GM21529 (cell line): Measurements from ENCODE around the gene MSL1.

ENCODE experiments used
- ATAC-seq: cut with Tn5 transposase; IDR thresholded peaks from one replicate; pipeline ENCODE4 v1.9.1; 2021; ENCODE audit not compliant: unreplicated experiment

Gene MSL1

GRCh38 chr17:40090237-40091119 lies 31.3 kb upstream of the MSL1 start:
- no peak for ATAC-seq

DNA sequence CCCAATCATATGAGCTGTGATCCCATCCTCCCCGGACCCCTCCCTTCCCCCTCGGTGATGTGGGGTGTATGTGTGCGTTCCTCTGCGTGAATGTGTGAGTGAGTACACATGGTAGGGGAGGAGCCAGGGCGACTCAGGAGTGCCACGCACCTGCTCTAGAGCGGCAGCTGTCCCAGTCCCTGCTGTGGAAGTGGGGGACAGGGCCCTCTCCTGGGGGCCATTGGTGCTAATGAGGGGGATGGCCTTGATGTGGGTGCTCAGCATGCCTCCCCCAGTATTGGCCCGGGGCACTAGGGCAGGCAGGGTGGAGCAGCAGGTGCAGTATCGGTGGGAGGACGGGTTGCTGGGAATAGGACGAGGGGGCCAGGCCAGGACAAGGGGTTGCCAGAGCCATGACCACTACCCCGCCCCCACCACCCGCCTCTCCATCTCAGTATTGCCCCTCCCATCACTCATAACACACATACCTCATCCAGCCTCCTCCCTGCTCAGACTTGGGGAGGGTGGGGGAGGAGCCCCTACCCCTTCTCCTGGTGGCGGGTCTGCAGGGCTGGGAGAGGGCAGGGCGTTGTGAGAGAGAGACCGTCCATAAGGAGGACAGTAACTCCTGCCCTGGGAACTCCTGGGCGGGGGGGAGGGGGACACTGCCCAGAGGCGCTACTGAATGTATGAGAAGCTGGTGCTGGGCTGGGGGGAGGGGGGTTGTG lies 29.9 kb upstream of the MSL1 start:
- no peak for ATAC-seq

GRCh38 chr17:40092581-40092980 lies 29.2 kb upstream of the MSL1 start:
- no peak for ATAC-seq

DNA sequence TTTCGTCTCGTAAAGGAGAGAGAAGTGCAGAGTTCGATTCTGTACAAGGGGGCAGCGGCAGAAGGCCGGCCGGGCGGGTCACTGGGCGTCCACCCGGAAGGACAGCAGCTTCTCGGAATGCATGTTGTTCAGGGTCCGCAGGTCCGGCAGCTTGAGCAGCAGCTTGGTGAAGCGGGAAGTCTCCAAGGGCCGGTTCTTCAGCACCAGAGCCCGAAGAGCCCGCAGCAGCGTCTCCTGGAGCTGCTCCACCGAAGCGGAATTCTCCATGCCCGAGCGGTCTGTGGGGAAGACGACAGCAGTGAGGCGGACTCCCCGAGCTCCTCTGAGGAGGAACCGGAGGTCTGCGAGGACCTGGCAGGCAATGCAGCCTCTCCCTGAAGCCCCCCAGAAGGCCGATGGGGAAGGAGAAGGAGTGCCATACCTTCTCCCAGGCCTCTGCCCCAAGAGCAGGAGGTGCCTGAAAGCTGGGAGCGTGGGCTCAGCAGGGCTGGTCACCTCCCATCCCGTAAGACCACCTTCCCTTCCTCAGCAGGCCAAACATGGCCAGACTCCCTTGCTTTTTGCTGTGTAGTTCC lies 28.7 kb upstream of the MSL1 start:
- ATAC-seq: no peak

DNA sequence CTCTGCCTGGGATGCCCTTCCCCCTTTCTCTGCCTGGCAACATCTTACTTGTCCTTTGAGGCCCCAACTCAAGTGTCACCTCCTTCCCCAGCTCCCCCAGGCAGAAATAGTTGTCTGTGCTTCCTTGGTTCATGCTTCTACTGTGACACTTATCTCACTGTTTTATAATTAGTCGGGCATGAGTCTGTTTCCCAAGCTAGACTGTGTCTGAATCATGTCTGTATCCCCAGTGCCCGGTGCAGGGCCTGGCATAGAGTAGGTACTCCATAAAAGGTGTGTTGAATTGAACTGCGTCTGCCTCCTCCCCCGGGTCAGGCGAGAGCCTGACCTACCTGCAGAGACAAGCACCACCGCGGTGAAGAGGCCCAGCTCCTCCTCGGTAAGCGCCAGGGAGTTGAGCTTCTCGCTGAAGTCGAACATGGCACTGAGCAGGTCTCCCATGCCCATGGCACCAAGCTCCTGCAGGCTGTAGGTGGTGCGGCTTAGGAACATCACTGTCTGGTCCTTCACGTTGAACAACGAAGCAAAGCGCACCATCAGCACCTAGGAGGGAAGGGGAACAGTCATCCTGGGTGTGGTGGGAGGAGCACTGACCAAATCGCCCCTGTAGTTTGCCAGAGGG lies 28.1 kb upstream of the MSL1 start:
- ATAC-seq: no peak

- ATAC-seq: no peak
Measured at GRCh38 chr17:40094874-40095273, 26.9 kb upstream of the MSL1 start.

DNA sequence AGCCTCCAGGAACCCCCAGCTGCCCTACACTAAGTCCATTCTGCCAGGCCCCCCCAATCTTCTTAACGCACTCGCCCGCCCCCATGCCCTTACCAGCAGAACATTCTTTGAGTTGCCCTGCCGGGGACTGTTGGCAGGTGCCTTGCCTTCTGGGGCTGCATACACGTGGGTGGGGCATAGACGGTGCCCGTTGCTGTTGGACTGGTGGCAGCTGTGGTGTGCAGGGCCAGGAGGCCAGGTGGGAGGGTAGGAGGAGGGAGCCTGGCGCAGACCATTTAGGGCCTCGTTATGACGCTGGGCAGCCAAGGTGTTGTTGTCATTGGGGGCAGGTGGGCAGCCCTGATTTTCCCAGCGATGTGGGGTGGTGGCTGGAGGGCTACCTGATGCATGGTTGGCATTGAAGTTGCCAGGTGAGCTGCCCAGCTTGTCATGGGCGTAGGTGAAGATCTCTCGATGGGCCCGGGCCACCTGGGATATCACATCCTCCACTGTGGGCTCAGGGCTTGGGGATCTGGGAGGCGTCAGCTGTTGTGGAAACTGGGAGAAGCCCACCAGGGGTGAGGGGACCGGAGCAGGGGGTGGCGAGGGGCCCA lies 26.3 kb upstream of the MSL1 start:
- ATAC-seq: no peak

DNA sequence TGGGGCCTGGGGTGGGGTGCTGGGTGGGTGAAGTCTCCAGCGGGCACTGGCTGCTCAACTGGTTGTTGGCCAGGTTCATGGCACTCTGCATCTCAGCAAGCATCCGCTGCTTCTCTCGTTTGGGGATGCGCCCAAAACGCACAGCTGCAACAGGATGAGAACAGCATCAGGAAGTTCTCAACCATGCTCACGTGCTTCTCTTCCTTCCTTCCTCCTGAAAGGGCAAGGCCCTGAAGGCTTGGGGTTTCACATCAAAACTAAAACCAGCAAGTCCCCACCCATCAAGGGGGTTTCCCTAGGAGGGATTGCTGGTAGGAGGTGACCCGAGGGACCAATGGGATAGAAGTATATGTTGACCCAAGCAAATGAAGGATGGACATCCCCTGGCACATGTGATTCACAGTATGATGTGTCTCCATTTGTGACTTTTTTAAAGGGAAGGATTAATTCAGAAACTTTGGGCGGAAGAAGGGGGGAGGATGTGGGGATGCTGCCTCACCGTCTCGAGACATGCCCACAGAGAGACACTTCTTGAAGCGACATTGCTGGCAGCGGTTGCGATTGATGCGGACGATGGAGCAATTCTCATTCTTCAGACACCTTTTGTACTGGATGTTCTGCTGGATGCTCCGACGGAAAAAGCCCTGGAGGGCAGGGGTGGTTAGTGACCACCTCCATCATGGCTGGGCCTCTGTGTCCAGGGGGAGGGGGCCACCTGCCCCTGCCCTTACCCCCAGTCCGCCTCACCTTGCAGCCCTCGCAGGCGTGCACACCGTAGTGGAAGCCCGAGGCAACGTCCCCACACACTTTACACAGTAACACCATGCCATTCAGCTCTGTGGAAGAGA lies 25.6 kb upstream of the MSL1 start:
- peak; percentile 45 for ATAC-seq

GRCh38 chr17:40097087-40097486 lies 24.7 kb upstream of the MSL1 start:
- no peak for ATAC-seq

GRCh38 chr17:40097931-40098845 lies 23.6 kb upstream of the MSL1 start:
- ATAC-seq: no peak

GRCh38 chr17:40098846-40099618 lies 22.7 kb upstream of the MSL1 start:
- peak; percentile 60 for ATAC-seq

DNA sequence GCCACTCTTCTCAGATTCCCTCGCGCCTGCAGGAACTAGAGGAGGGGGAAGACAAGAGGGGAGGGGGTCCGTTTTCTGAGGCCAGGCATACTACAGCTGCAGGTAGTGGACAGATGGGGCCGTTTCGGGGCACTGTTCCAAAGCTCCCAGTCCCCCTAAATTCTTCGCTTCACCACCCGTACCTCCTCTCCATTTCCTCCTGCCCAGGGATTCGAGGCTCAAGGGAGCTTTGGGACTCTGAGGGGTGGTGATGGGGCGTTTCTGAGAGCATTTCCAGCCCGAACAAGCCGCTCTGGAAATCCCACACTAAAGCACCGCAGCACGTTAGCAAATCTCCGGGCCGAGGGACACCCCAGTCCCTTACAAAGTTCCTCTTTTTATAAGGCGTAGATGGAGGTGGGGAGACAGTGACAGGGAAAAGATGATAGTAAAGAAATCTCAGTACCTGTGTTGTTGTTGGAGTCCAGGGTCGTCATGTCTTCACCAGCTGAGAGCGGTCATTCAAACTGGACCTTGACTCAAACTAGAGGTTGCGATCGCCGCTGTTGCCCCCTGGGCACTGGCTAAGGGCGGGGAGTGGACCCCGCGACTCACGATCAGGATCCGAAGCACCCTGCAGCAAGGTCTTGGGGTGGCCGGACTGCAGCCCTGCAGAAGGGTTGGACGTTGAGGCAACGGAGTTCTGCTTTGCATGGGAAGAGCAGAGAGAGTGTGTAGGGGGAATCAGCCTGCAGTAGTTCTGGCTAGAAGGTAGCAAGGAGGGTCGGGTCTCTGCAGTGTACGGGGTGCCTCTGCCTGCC lies 22.0 kb upstream of the MSL1 start:
- ATAC-seq: no peak

- ATAC-seq: no peak
Measured at GRCh38 chr17:40100419-40100668, 21.4 kb upstream of the MSL1 start, which contains the start of gene NR1D1. Gene NR1D1 (minus strand): TSS chr17:40100589. CDS start chr17:40100094, 495 bp downstream.

DNA sequence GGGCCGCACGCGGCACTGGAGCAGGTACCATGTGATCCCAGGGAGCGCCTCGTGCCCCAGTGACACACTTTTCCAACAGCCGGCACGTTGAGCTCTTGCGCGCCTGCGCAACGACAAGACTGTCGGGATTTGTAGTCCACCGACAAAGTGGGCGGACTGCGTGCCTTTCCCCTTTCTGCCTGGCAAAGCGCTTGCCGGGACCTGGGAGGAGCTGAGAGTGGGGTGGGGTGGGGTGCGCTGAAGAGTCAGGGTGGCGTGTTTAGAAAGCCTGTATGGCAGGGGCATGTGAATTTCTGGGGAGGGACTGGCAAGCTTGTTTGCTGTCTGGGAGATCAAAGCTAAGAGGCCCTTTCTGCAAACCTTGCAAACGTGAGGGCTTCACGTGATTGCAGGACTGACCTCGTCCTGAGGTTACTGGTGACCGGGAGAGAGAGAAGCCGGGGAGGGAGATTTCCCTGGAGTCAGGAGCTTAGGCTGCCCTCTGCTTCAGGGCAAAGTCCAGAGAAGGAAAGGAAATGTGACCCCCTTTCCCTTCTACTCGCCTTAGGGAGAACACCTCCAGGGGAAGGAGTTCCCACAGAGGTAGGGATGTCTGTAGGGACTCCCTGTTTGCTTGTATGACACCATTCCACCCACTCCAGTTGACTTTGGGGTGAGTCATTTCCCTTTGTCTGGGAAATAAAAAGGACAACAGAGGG lies 21.0 kb upstream of the MSL1 start:
- ATAC-seq: peak; percentile 26

- ATAC-seq: no peak
Measured at GRCh38 chr17:40101367-40102210, 20.2 kb upstream of the MSL1 start.

DNA sequence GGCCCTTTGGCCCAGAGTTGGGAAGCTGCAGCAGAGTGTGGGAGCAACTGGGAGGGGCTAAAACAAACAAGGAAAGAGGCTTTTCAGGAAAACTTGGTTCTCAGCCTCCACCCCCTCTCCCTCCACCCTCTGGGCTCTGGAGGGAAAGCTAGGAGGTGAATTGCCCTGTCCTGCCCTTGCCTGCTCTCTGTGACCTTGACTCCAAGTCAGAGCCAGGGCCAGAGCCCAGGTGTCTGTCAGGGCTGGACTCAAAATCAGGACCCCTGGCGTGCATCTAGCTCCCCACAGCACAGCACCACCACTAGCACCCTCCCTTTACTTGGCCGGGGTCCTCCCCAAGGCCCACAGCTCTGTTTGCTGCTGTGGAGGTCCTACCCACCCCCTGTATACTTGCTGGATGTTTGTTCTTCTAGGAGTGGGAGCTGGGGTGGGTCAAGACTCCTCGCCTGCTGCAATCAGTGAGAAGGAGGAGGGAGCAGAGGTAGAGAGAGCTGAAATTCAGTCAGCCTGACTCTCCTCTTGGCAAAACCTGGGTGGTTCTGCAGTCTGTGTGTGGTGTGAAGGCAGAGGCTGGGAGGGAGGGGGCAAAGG lies 18.6 kb upstream of the MSL1 start:
- no peak for ATAC-seq
